Tibial artery (tissue), 4 donors: ENCODE measurements around the gene COPG1.
"Not testable (repeated sequence)": the region's sequence is repeated elsewhere in the genome, so short reads cannot be mapped to it uniquely, and the experiment has no call there.

Experiments used
- DNase-seq, 2 donors: peaks; one replicate each; pipeline ENCODE4 v3.0.0-alpha.2; 2019
- H3K27ac ChIP-seq, 2 donors: fragments of 200-600 bp; sonication (generic) in 1 of 2; 1 replicate in 1 of 2; 2 replicates in 1 of 2; pipeline ENCODE4 v1.5.1; 2018 to 2019; ENCODE audit warnings: mild to moderate bottlenecking in 1 of 2
- H3K27me3 ChIP-seq, 2 donors: fragments of 200-600 bp; sonication (generic) in 1 of 2; one replicate each; pipeline versions ENCODE4 v1.5.1 to v1.6.0; 2016 to 2019
- H3K36me3 ChIP-seq, 3 donors: fragments of 200-600 bp; sonication (generic) in 2 of 3; one replicate each; pipeline ENCODE4 v1.5.1; 2016 to 2019; ENCODE audit warnings: mild to moderate bottlenecking in 2 of 3
- H3K4me1 ChIP-seq, 4 donors: fragments of 200-600 bp; sonication (generic) in 2 of 4; 1 replicate in 3 of 4; 2 replicates in 1 of 4; pipeline ENCODE4 v1.5.1; 2016 to 2019
- H3K4me3 ChIP-seq, 2 donors: fragments of 200-600 bp; sonication (generic) in 1 of 2; 1 replicate in 1 of 2; 2 replicates in 1 of 2; pipeline ENCODE4 v1.5.1; 2018 to 2019; ENCODE audit warnings: mild to moderate bottlenecking in 2 of 2
- H3K9me3 ChIP-seq, 3 donors: fragments of 200-600 bp; sonication (generic) in 1 of 3; one replicate each; pipeline ENCODE4 v1.5.1; 2016 to 2019
- CTCF ChIP-seq, 2 experiments: fragments of 200-600 bp in 1 of 2; fragments of 450-650 bp in 1 of 2; IDR thresholded peaks; one replicate each; pipeline ENCODE4 v1.5.1; 2017 to 2019; ENCODE audit warnings: antibody characterized with exemption in 2 of 2, mild to moderate bottlenecking in 1 of 2, moderate library complexity in 1 of 2
- intact Hi-C: fragments of 100-400 bp; cut with DNase I; formaldehyde crosslinking; loops from one replicate; pipeline ENCODE4 v1.15.0; 2023; ENCODE audit warnings: low total_unique reads

Gene COPG1

GRCh38 chr3:129211772-129212171 lies 37.6 kb upstream of the COPG1 start:
- H3K4me3 ChIP-seq = no peak overlapping the region
- intact Hi-C loops = no loop called here

GRCh38 chr3:129213238-129213637 lies 36.2 kb upstream of the COPG1 start:
- DNase-seq = no peak
- Histone ChIP-seq H3K4me3 (no peak overlapping the region), H3K9me3 (no peaks in the 10 kb centered on the region), H3K36me3 (no peaks in the 10 kb centered on the region), H3K4me1 (peaks cover 0 to 12% (median 4%) of the 10 kb centered on the region in 4 donors), H3K27ac (no peak overlapping the region), H3K27me3 (no peaks in the 10 kb centered on the region)
- no peak for TF ChIP-seq CTCF (IDR thresholded peaks at IDR 0.05)
- intact Hi-C loops = no loop called here

More at GRCh38 chr3:129211772-129212171, 37.6 kb upstream of the COPG1 start:
- DNase-seq = peak; percentile 52 to 76
- Histone ChIP-seq H3K27ac (no peak overlapping the region), H3K27me3 (no peaks in the 10 kb centered on the region), H3K9me3 (no peaks in the 10 kb centered on the region), H3K36me3 (no peaks in the 10 kb centered on the region), H3K4me1 (peaks cover 0 to 12% (median 4%) of the 10 kb centered on the region in 4 donors)
- no peak for TF ChIP-seq CTCF (IDR thresholded peaks at IDR 0.05)

DNA sequence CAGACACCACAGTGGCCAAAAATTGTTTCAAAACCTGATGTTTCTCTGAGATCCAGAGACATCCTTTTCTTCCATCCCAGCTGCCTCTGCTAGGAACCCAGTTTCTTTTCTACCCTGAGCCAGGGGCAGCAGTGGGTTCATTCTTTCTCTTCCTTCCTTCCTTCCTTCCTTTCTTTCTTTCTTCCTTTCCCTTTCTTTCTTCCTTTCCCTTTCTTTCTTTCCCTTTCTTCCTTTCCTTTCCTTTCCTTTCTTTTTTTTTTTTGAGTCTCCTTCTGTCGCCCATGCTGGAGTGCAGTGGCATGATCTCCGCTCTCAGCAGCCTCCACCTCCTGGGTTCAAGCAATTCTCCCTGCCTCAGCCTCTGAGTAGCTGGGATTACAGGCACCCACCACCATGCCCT lies 30.7 kb upstream of the COPG1 start:
- no peaks in the 10 kb centered on the region for H3K9me3 ChIP-seq
- intact Hi-C loops = no loop called here
- H3K36me3 ChIP-seq = no peaks in the 10 kb centered on the region
- no peak for TF ChIP-seq CTCF (IDR thresholded peaks at IDR 0.05)
- no peaks in the 10 kb centered on the region for H3K4me1 ChIP-seq
- H3K27ac ChIP-seq = no peak overlapping the region
- DNase-seq = no peak
- H3K27me3 ChIP-seq = no peaks in the 10 kb centered on the region
- H3K4me3 ChIP-seq = no peak overlapping the region

GRCh38 chr3:129224387-129224786 lies 25.0 kb upstream of the COPG1 start:
- H3K27ac ChIP-seq = peak overlapping the region; percentile 29 to 69
- H3K4me1 ChIP-seq = peaks cover 0 to 29% (median 15%) of the 10 kb centered on the region in 4 donors
- intact Hi-C loops, H3K36me3 ChIP-seq, DNase-seq, H3K4me3 ChIP-seq, H3K27me3 ChIP-seq, H3K9me3 ChIP-seq: not testable (repeated sequence)

- Histone ChIP-seq H3K27me3 (no peaks in the 10 kb centered on the region), H3K9me3 (no peaks in the 10 kb centered on the region), H3K27ac (peak overlapping the region; percentile 49 to 69), H3K36me3 (no peaks in the 10 kb centered on the region), H3K4me3 (peak overlapping the region; percentile 14 to 23), H3K4me1 (peaks cover 0 to 29% (median 15%) of the 10 kb centered on the region in 4 donors)
- intact Hi-C loops = no loop called here
- TF ChIP-seq CTCF (IDR thresholded peaks at IDR 0.05) = peak; percentile 20 to 28
- DNase-seq = peak; percentile 82 to 91
These were observed 24.4 kb upstream of the COPG1 start for GRCh38 chr3:129224984-129225393.

- Histone ChIP-seq H3K4me3 (no peak overlapping the region), H3K27me3 (no peaks in the 10 kb centered on the region), H3K4me1 (peaks cover 0 to 29% (median 15%) of the 10 kb centered on the region in 4 donors), H3K27ac (peak overlapping the region in 1 of 2 donors; percentile 69), H3K9me3 (no peaks in the 10 kb centered on the region), H3K36me3 (no peaks in the 10 kb centered on the region)
- intact Hi-C loops = no loop called here
- TF ChIP-seq CTCF (IDR thresholded peaks at IDR 0.05) = no peak
- DNase-seq = peak; percentile 82 to 89
These were observed 23.0 kb upstream of the COPG1 start for GRCh38 chr3:129226374-129226773.
